ENCODE results near the gene CCNG1. TPM values are rescaled to one million over a fixed set of nuclear protein-coding genes. Genes with fewer than 3 reads are reported as not detected.
A peak's percentile ranks its signal among the peaks of the same experiment; 100 is the strongest.

CCNG1 gene
- total RNA-seq, 4 donors from 2014 or later = 51.8 to 112 (median 69.2) TPM

GRCh38 chr5:163456840-163457239, 19.4 kb downstream of the CCNG1 start:
- 90 to 96% methylated on average over 7 of the region's 7 CpGs for WGBS, 2 donors
- peaks cover 0 to 50% (median 0%) of the 10 kb centered on the region in 3 donors for H3K36me3 ChIP-seq
- peaks cover 12 to 33% (median 14%) of the 10 kb centered on the region in 3 donors for H3K4me1 ChIP-seq
- no peak overlapping the region for H3K4me3 ChIP-seq
- DNase-seq = no peak
- H3K9me3 ChIP-seq = no peaks in the 10 kb centered on the region
- TF ChIP-seq CTCF (IDR thresholded peaks at IDR 0.05) (no peak), POLR2A (IDR thresholded peaks at IDR 0.05) (no peak)
- H3K27me3 ChIP-seq = no peaks in the 10 kb centered on the region
- intact Hi-C loops (cut with DNase I) = loop anchor here (10.0 kb wide), 1 partner anchor 58 kb away; no protein-coding TSS in a partner anchor
- H3K27ac ChIP-seq = no peak overlapping the region

- DNase-seq = no peak
- TF ChIP-seq CTCF (IDR thresholded peaks at IDR 0.05) = no peak
- no peak for TF ChIP-seq POLR2A (IDR thresholded peaks at IDR 0.05)
- peak overlapping the region; percentile 92 to 97 (median 96) for H3K27ac ChIP-seq
- peaks cover 0 to 31% (median 0%) of the 10 kb centered on the region in 3 donors for H3K36me3 ChIP-seq
- H3K4me3 ChIP-seq = peak overlapping the region; percentile 57 to 82 (median 74)
- WGBS, 2 donors = 24 to 29% methylated on average over 6 of the region's 6 CpGs
- no peaks in the 10 kb centered on the region for H3K9me3 ChIP-seq
- no peaks in the 10 kb centered on the region for H3K27me3 ChIP-seq
- intact Hi-C loops (cut with DNase I) = loop anchor here (10.0 kb wide), 1 partner anchor 56 kb away; no protein-coding TSS in a partner anchor
- H3K4me1 ChIP-seq = peaks cover 12 to 45% (median 18%) of the 10 kb centered on the region in 3 donors
Measured at GRCh38 chr5:163458778-163459385, 21.5 kb downstream of the CCNG1 start.

- no peak for DNase-seq
- intact Hi-C loops (cut with DNase I) = loop anchor here (10.0 kb wide), 1 partner anchor 55 kb away; no protein-coding TSS in a partner anchor
- WGBS, 2 donors = 0% methylated on average over 7 to 12 of the region's 12 CpGs
- Histone ChIP-seq H3K9me3 (no peaks in the 10 kb centered on the region), H3K36me3 (peaks cover 0 to 25% (median 0%) of the 10 kb centered on the region in 3 donors), H3K4me1 (peaks cover 12 to 45% (median 18%) of the 10 kb centered on the region in 3 donors), H3K4me3 (peak overlapping the region; percentile 57 to 82 (median 74)), H3K27ac (peak overlapping the region; percentile 92 to 97 (median 96)), H3K27me3 (no peaks in the 10 kb centered on the region)
- TF ChIP-seq CTCF (IDR thresholded peaks at IDR 0.05) (no peak), POLR2A (IDR thresholded peaks at IDR 0.05) (no peak)
Measured at GRCh38 chr5:163459462-163459818, 22.0 kb downstream of the CCNG1 start.

- TF ChIP-seq CTCF (IDR thresholded peaks at IDR 0.05) = peak in 1 of 6 experiments; percentile 32
- peak in 3 of 4 donors; percentile 59 to 89 (median 87) for TF ChIP-seq POLR2A (IDR thresholded peaks at IDR 0.05)
- H3K27me3 ChIP-seq = no peaks in the 10 kb centered on the region
- WGBS, 2 donors = 0 to 1% methylated on average over 9 to 23 of the region's 59 CpGs
- intact Hi-C loops (cut with DNase I) = loop anchor here (10.0 kb wide), 1 partner anchor 55 kb away; no protein-coding TSS in a partner anchor
- peaks cover 0 to 19% (median 0%) of the 10 kb centered on the region in 3 donors for H3K36me3 ChIP-seq
- H3K4me3 ChIP-seq = peak within 1 kb of the TSS; percentile 57 to 82 (median 74)
- H3K9me3 ChIP-seq = no peaks in the 10 kb centered on the region
- peaks cover 12 to 45% (median 18%) of the 10 kb centered on the region in 3 donors for H3K4me1 ChIP-seq
- H3K27ac ChIP-seq = peak within 1 kb of the TSS; percentile 92 to 97 (median 96)
- peak; percentile 83 for DNase-seq
Measured at GRCh38 chr5:163459819-163460561, 22.6 kb downstream of the CCNG1 start, which contains the start of gene NUDCD2. NUDCD2 (minus strand) TSS chr5:163460102; CDS start chr5:163460050, 52 bp downstream.

Data from esophagus squamous epithelium (tissue), 5 donors.